Embryonic facial prominence (tissue), 1 donor: ENCODE results near the gene DTNB.
"Not testable (repeated sequence)": the region's sequence is repeated elsewhere in the genome, so short reads cannot be mapped to it uniquely, and the experiment has no call there.

Source experiments
- DNase-seq: peaks from one replicate; pipeline ENCODE4 v3.0.0-alpha.2; 2016; ENCODE audit errors: extremely low spot score

DTNB gene

DNA sequence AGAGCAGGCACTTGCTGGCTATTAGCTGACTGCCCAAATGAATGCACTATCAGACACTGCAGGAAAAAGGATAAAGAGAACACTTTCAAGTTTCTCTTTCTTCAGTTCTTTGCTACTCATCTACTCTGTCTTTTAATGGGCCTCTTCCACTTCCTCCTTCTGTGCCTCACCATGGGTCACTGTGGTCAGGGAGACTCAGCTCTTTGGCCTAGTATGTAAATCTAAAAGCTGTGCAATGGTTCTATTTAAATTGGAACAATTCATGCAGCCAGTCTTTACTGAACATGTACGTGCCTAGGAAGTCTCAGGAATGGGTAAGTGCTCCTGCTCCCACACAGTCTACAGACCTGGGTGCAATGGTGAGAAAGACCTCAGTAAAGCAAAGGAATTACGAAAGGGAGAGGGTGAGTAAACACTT lies 252.5 kb downstream of the DTNB start:
- DNase-seq = no peak

DNA sequence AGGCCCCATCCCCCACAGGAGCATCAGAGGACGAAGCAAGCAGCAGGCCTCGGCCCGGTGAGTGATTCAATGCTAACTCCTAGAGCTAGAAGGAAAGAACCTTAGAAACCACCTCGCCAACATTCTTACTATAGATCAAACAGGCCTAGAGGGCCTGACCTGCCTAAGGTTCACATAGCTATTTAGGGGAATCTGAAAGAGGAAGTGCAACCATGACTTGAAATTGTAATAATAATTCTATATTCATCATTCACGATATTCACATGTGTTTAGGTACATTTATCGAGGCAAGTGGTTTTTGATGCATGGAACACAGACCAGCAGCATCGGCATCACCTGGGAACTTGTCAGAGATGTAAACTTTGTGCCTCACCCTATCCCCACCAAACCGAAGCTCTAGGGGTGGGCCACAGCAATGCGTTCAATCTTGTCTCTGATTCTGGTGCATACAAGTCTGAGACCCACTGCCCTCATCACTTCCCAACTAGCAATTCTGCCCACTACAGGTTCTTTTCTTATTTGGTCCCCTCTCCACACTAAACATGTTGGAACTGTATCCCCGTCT lies 253.6 kb downstream of the DTNB start:
- DNase-seq = no peak

DNA sequence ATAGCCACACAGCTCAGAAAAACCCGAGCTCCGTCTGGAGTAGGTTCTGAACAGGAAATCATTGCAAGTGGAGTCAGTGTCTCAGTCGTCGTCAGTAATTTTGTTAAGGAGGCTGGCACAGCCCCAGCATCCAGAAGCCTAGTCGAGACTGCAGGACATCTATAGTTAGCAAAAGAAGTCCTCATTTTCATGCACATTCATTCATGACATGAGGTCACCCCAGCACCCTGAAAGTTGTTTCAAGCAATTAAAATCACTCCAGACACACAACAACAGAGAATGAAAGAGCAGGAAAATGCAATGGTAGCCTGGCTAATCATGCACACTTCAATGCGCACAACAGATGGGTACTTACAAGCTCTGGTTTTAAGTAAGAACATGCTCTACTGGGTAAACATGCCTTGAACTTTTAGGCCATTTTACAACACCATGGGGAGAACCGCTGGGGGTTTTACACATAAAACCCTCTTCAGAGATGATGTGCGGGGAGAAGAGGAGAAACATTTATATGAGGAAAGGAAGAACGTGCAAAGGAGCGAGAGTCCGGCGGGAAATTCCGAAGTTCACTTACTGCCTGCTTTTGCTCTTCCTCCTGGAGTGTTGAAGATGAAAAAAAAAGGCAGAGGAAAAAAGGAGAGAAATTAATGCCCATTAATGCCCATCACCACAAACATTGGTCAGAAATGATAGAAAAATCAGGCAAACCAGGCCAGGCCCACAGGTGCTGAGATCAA lies 254.3 kb downstream of the DTNB start:
- no peak for DNase-seq

DNA sequence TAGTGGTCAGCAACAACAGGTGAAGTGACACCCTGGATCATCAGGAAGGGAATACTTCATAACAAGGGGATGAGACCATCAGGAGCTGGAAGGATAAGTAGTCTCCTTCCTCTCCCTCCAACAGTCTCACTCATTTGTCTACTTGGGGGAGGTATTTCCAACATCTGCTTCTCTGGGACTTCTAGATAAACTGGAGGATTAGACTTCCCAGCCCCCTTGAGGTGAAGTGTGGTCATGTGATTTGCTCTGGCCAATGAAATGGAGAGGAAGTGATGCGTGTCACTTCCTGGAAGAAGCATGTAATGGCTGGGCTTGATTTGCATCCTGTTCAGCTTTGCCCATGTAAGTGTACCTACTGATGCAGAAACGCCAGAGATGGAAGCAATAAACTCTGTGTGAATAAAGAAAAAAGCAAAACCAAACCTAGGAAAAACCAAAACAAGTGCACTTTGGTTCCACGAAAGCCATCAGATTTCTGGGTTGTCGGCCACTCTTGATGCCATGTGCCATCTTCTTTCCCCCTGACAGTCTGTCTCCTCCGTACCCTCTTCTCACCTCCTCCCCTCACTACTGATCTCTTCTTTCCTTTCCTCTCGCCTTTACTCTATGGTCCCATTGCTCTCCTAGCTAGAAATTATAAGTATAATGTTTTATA lies 255.5 kb downstream of the DTNB start:
- DNase-seq = no peak

DNA sequence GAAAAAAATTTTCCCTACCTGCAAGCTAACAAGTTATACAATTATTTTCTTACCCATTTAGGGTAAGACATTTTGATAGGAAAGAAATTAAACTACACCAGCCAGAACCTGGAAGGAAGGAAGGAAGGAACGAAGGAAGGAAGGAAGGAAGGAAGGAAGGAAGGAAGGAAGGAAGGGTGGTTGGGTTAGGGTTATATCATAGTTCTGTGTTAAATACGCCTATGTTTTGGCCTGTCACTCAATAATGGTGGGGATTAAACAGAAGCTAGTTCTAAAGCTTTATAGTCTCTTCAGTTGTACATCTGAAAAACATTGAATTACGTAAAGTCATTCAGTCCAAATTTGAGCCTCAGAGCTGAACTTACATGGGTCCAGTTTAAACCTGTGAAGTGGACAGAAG lies 256.7 kb downstream of the DTNB start:
- DNase-seq = no peak

DNA sequence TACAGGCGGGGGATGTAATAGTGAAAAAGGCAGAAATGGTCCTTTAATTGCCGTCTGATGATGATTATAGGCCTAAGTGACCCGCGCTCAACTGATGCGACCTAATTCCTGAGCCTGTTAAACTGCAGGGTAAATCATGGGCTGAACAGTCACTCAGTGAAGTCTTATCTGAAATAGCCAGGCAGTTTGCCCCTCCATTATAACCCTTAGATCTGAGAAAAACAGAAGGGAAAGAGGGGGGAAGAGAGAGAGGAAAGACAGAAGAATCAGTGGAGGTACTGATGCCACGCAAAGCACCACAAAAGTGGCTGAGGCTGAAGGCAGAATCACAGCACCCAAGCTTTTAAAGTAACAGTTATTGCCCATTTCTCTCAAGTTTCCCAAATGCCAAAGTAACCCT lies 258.6 kb downstream of the DTNB start:
- DNase-seq = no peak

DNA sequence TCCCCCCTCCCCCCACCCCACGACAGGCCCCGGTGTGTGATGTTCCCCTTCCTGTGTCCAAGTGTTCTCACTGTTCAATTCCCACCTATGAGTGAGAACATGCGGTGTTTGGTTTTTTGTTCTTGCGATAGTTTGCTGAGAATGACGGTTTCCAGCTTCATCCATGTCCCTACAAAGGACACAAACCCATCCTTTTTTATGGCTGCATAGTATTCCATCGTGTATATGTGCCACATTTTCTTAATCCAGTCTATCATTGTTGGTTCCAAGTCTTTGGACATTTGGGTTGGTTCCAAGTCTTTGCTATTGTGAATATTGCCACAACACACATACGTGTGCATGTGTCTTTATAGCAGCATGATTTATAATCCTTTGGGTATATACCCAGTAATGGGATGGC lies 260.0 kb downstream of the DTNB start:
- not testable (repeated sequence) for DNase-seq

DNA sequence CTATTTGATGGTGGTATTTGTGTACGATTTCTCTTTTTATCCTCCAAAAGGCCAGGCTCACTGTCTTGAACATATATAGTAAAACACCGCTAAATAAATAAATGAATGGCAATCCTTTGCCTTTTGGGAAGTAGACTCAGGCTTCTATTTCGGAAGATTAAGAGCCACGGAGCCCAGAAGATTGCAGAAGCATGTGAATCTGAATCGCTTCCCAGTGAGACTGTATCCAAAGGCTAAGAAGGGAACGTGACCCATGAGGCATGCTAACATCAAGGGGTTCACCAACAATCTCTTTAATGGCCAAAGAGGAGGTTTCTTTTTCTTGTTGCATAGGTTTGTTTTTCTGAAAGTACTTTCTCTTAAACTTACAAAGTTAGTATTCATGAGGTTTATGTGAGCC lies 261.6 kb downstream of the DTNB start:
- no peak for DNase-seq

DNA sequence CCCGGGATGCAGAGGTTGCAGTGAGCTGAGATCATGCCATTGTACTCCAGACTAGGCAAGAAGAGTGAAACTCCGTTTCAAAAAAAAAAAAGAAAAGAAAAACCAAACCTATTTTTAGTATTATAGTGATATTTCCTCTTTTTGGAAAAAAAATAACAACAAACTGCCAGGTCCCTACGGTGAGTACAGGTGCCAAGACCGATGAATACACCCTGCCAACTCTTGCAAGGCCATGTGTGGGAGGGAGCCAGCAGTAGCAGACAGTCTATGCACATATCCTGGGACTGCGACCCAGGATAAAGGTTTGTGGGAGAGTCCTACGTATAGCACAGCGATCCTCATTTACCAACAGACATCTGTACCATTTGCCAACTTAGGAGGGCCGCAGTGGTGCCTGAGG lies 262.1 kb downstream of the DTNB start:
- DNase-seq = no peak

DNA sequence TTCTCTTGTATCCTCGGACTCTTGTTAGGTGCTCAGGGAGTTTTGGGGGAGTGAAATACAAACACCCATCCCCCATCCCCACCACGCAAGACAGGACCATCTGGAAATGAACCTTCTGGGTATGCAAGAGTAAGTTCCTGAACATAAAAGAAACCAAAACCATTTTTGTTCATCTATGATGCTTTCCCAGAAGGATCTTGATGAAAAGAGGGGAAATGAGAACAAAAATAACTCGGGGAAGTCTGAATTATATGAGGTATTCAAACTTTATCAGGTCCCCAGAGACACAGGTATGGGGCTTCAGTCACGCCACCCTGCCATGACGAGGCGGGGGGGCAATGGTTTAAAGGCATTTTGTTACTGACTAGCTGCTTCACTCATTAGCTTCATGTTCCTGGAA lies 263.0 kb downstream of the DTNB start:
- no peak for DNase-seq

DNA sequence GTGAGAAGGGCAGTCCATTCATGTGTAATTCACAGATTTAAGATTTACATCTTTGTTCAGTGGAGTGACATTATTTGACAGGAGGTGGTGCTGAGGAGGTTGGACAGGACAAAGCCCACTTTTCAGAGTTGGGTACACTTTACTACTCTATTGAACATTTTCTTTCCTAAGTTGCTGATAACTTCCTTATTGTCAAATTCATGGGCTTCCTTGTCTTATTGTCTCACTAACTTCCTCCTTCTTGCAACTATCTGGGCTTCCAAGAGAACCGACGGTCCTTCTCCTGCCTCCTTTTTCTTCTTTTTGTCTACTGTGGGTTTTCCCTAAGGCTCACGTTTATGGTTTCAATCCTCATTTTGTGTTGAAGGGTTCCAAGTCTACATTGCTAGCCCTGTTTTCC lies 263.9 kb downstream of the DTNB start:
- no peak for DNase-seq

DNA sequence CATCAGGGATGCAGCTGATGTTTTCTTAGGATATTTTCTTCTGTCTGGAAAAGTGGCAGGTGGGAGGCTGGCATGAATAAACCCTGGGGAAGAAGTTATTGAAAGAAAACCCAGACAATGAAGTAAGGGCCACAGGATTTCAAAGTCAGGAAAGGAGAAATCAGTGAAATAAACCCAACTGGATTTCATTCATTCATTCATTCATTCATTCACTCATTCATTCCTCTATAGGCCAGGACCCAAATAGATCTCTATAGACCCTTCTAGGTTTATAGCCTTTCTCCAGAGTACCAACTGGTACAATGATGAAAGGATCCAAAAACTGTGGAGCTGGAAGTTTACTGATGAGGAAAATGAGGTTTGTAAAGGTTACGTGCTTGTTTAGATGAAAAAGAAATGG lies 264.3 kb downstream of the DTNB start:
- DNase-seq = no peak

DNA sequence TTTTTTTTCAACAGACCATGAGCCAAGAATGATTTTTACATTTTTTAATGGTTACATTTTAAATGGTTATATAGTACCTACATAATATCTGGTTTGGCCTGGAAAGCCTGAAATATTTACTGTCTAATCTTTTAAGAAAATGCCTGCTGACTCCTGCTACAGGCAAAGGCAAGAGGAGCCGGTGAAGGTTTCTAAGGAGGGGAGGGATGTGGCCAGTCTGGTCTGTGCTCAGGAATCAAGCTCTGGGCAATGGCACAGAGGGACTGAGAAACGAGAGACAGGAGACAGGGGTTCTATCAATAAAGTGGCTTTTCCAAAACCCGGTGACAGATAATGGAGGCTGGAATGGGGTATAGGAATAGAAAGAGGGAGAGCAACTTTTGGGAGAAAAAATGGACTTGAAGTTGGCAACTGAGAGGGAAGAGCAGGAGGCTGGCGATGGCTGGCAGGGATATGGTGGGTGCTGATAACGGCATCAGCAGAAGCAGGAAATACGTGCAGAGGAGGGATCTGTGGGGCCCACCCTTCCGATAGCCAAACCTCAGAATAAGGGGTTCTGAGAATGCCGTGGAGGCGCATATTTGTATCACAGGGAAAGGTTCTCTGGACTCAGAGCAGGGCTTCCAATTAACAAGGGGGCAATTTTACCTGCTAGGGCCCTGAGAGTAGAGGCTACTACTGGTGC lies 267.6 kb downstream of the DTNB start:
- DNase-seq = no peak

DNA sequence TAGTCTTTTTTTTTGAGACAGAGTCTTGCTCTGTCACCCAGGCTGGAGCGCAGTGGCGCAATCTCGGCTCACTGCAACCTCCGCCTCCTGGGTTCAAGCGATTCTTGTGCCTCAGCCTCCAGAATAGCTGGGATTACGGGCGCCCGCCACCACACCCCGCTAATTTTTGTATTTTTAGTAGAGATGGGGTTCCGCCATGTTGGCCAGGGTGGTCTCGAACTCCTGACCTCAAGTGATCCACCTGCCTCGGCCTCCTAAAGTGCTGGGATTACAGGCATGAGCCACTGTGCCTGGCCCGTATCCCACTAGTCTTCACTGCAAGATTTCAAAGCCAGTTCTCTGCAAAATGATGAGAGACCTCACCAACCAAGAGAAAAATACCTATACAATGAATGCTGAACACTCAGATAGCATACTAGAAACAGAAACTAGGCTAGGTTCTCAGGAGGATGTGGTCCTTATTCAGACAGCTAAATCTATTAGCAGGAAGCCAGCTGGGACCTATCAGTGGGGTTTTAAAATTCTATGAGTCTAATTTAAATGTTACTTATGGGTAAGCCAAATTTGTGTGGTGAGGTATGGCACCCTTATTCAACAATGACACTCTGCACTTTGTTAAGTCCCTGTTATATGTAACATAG lies 270.1 kb downstream of the DTNB start:
- not testable (repeated sequence) for DNase-seq

DNA sequence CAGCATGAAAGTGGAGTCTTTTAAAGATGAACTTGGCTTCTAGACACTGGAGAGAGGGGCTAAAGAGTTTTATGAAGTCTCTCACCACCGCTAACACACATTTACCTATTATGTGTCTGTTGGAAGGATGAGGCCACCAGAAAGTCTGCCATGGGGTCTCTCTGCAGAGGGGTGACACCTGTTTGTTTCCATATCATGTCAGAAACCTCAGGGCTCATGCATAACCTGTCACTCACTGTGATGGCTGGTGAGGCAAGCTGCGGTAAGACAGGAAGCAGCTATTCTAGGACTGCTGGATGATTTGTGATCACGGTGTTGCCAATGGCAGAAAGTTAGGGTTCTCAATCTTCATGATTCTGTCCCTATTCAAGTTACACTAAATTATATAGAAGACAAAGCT lies 270.9 kb downstream of the DTNB start:
- DNase-seq = no peak

DNA sequence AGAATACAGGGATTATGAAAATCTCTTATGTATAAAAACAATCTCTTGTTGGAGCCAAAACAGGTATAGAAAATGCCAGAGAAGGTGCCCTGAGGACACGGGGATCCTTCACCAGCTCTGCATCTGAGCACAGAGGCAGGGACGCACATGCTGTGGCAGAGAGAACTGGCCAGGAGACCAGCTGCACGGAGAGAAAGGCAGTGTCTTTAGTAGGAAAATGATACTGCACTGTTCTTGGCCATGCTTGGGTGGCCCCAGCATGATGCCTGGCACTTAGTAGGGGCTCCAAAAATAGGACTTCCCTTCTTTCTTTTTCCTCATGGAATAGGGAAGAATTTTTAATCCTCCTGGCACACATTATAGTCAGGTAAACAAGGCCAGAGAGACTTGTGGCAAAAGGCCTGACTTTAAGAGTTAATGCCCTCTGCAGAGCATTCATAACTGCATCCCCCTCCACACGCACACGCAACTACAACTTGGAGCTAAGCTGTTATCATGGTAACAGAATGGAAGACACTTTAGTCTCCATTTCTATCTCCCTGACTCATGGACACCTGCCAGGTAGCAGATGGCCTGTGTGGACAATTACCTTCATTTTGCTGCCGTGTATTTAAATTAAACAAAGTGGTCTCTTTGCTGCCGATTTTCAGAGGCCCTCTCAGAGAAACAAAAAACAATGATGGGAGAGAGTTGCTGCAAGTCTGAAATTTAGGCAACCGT lies 271.9 kb downstream of the DTNB start:
- no peak for DNase-seq

DNA sequence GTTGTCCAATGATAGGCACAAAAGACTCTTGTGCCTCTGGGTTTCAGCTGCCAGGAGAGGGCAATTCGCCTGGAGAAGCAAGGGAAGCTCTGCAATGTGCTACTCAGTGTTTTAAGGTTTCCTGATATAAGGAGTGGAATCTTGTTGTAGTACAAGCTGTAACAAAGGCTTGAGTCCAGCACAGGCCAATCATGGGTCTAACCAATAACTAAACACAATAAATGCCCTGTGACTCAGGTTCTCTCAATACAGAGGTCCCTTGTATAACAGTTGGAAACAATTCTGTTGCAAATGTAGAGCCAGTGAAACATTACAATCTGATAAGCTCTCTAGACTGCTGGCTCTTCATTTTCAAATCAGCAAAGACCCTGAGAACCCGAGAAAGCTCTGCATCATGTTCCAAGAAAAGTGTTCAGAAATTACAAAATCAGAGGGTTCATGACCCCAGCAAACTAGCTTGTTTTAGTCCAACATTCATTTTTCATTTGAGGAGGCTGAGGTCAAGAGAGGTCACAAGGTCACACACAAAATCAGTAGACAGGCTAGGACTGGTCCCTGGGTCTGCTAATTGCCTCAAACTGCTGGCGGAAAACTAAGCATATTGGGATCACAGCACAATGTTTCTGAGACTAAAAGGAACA lies 272.7 kb downstream of the DTNB start:
- DNase-seq = no peak

DNA sequence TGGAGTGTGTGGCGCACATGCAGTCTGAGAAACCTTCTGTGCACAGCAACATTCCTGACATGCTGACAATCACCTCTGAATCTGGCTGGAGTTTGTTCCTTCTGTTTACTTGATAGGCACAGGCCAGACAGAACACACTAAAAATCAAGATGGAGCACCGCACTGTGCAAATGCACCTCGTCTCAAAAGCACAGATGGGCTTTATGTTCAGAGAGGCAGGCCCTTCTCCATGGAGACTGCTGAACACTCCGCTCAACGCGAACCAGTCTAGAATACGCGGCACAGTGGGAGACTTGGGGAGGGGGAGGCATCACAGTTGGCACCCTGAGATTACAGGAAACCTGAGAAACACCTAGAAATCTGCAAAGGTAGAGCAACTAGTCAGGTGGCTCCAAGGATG lies 273.2 kb downstream of the DTNB start:
- no peak for DNase-seq

DNA sequence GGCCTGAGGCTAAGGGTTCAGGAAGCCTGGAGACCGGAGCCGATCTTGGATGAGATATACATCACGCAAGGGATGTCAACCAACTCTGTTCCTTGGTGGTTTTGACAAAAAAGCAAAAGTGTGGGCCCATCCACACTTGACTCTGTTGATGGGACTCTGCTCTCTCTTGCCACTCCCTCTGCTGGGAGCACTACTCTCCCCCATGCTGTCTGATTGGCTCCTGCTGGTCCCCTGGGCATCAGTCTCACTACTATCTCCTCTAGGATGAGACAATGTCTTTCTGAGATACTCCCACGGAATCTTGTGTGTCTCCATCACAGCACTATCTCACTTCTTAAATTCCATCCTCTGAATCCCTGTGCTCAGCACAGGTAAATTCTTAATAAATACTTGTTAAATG lies 274.8 kb downstream of the DTNB start:
- DNase-seq = no peak

DNA sequence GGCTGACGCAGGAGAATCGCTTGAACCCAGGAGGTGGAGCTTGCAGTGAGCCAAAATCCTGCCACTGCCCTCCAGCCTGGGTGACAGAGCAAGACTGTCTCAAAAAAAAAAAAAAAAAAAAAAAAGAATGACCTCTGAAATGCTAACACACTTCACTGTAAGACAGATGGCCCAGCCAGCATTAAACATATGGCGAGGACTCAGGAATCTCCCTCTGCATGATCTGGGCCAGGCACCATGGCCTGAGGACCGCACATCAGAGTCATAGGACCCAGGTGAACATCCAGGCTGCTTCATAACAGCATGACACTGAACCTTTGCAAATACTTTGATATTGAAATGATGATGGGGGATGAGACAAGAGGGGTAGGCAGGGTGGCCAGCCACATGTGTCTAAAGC lies 275.6 kb downstream of the DTNB start:
- no peak for DNase-seq

DNA sequence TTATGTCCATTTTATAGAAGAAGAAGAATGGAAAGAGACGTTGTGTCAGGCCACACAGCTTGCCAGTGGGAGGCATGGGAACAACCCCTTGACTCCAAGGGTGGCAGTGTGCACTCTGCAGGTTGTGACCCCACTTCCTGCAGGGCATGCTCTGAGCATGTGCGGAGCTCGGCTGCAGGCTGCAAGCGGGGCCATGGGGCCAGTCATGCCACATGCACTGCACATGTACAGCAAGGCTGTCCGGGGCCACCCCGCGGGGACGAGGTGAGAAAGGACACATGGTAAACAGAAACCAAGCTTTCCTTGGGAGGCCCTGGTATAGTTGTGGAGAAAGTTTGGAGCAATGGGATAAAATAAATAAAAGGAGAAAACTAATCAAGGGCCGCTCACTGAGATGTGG lies 284.2 kb downstream of the DTNB start:
- DNase-seq = no peak
